ENCODE measurements around the gene SLC25A25.

The SLC25A25 gene

DNA sequence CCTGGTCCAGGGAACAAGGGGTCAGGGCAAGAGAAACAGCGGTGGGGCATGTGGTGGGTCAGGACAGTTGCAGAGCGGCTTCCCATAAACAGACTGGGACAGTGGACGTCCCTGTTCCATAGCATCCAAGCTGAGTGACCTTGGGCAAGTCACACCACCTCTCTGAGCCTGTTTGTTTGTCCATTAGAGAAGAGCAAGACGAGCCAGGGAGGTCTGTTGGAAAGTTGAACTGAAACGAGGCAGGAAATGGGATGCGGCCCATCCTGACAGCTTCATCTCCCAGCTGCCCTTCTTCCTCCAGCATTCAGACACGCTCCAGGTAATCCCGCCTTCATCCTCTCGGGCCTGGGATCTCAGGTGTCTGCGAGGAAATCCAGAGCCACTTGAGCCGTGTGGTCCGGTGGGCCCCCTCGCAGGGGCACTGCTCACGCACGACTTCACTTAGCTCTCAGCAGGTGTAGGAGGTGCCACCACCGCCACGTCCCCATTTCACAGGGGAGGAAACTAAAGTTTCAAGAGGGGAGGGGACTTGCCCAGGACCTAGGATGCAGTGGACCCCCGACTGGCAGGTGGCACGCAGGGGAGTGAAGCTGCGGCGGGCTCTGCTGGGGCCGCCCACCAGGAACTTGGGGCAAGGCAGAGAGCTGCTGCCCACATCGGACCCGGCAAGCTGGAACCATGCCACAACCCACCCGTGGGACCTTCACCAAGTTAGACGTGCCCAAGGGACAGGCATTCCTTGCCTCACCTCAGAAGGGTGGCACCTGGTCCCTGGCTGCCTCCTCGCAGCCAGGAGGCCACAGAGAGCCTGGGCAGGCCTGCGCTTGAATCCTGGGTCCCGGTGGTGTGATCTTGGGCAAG lies 46.5 kb downstream of the SLC25A25 start:
- no peak for DNase-seq (ENCODE audit: low read depth)
- no peak for TF ChIP-seq CTCF (IDR thresholded peaks at IDR 0.05; ENCODE audit: low read depth, low read length, missing control alignments)
- no peak overlapping the region for H3K4me3 ChIP-seq (ENCODE audit: low read depth, low read length)

DNA sequence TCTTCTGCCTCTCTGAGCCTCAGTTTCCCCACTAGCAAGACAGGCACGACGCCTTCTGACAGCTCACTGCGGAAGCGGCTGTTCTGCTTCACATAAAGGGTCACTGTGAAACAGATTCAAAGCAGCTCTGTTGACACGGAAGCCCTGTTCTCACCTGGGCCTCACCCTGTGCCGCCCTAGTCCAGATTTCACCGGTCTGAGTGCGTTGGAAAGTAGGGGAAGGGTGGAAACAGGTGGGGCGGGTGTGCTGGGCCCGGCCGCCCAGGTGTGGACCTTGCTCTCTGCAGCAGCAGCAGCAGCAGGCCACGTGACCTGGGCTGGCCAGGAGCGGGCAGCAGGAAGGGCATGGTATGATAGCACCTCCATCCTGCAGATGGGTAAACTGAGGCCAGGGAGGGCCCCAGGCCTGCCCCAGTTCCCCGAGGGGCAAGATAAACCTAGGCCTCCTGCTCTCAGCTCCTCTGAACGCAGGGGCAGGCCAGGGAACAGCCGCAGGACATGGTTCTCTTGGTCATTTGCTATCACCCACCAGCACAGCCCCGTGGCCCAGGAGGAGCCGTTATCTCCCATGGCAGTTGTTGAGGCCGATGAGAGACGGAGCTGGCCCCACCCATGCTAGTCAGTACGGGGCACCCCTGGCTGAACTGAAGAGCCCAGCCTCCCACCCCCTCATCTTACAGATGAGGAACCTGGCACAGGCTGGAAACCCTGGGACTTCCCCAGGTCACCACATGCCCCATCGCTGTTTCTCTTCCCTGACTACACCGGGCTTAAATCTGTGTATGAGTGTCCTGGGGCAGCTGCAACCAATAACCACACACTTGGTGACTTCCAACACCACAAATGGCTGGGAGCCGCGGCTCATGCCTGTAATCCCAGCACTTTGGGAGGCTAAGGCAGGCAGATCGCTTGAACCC lies 47.4 kb downstream of the SLC25A25 start:
- no peak for DNase-seq (ENCODE audit: low read depth)
- no peak for TF ChIP-seq CTCF (IDR thresholded peaks at IDR 0.05; ENCODE audit: low read depth, low read length, missing control alignments)

GRCh38 chr9:128116104-128117083 lies 48.4 kb downstream of the SLC25A25 start:
- TF ChIP-seq CTCF (IDR thresholded peaks at IDR 0.05; ENCODE audit: low read depth, low read length, missing control alignments) = no peak
- no peak for DNase-seq (ENCODE audit: low read depth)
- no peak overlapping the region for H3K4me3 ChIP-seq (ENCODE audit: low read depth, low read length)

More for the DNA sequence above, 47.4 kb downstream of the SLC25A25 start:
- H3K4me3 ChIP-seq (ENCODE audit: low read depth, low read length) = no peak overlapping the region

DNA sequence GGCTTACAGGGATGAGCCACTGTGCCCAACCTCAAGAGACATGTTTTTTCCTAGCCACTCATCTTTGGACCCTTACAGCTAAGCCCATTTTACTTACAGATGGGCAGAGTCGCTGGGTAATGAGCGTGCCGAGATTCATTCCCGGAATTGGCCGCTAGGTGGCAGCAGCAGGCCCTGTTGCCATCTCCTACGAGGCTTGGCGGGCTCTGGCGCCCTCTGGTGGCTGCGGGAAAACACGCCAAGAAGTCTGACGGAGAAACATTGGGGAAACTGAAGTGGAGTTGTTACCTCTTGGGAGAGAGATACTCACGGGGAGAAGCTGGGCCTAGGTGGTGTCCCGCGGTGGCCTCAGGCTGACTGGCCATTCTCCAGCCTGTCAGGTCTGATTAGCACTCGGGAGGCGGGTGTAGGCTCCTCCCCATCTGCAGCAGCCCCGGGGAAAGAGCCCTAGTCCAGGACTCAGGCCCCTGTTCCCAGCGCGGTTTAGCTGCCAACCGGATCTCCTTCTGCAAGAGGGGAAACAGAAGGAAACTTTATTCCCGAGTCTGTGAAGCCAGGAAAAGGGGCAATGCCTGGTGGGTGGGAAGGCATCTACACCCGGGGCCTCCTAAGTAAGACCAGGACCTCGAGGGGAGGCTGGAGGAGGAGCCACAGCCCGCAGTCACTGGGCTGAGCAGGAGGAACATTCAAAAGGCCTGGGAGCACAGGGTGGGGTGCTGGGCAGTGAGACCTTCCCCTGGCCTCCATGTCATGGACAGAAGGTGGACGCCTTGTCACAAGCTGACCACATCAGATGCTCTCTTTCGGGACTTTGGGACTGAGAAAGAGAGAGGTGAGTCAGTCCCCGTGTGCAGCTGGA lies 49.8 kb downstream of the SLC25A25 start:
- no peak overlapping the region for H3K4me3 ChIP-seq (ENCODE audit: low read depth, low read length)
- peak; percentile 100 for TF ChIP-seq CTCF (IDR thresholded peaks at IDR 0.05; ENCODE audit: low read depth, low read length, missing control alignments)
- peak; percentile 70 for DNase-seq (ENCODE audit: low read depth)

- DNase-seq (ENCODE audit: low read depth) = no peak
- no peak overlapping the region for H3K4me3 ChIP-seq (ENCODE audit: low read depth, low read length)
- TF ChIP-seq CTCF (IDR thresholded peaks at IDR 0.05; ENCODE audit: low read depth, low read length, missing control alignments) = no peak
Observed at GRCh38 chr9:128118472-128118857, 50.4 kb downstream of the SLC25A25 start.

All from GM12864 (cell line).